IgD-negative memory B cell (primary cell): ENCODE data around the gene ZMYND11. TPM values are rescaled to one million over a fixed set of nuclear protein-coding genes. Genes with fewer than 3 reads are reported as not detected.

Source experiments
- H3K27ac Mint-ChIP-seq, 3 donors: one replicate each; pipeline ENCODE4 v1.8.0; 2020 to 2022; ENCODE audit warnings: mild to moderate bottlenecking in 3 of 3, mixed read lengths in 3 of 3, moderate library complexity in 1 of 3
- H3K27me3 Mint-ChIP-seq: one replicate; pipeline ENCODE4 v1.8.0; 2021; ENCODE audit warnings: mixed read lengths
- H3K36me3 Mint-ChIP-seq: one replicate; pipeline ENCODE4 v1.8.0; 2020; ENCODE audit warnings: mild to moderate bottlenecking, mixed read lengths
- H3K4me1 Mint-ChIP-seq, 3 donors: one replicate each; pipeline ENCODE4 v1.8.0; 2020 to 2022; ENCODE audit warnings: mixed read lengths in 3 of 3, mild to moderate bottlenecking in 1 of 3
- H3K4me3 Mint-ChIP-seq, 4 donors: one replicate each; pipeline ENCODE4 v1.8.0; 2020 to 2022; ENCODE audit warnings: mild to moderate bottlenecking in 4 of 4, mixed read lengths in 4 of 4, moderate library complexity in 3 of 4
- H3K9me3 Mint-ChIP-seq, 3 donors: one replicate each; pipeline ENCODE4 v1.8.0; 2020 to 2021; ENCODE audit warnings: mixed read lengths in 3 of 3, mild to moderate bottlenecking in 1 of 3
- polyA plus RNA-seq: library from polyadenylated mRNA; unstranded; fragments of 300-500 nt; fragmentation: Illumina TruSeq; gene quantifications from one replicate; pipeline ENCODE4 v1.2.3, GENCODE V29; 2021

Gene ZMYND11
- polyA plus RNA-seq, 1 donor from 2014 or later: 26.6 TPM

DNA sequence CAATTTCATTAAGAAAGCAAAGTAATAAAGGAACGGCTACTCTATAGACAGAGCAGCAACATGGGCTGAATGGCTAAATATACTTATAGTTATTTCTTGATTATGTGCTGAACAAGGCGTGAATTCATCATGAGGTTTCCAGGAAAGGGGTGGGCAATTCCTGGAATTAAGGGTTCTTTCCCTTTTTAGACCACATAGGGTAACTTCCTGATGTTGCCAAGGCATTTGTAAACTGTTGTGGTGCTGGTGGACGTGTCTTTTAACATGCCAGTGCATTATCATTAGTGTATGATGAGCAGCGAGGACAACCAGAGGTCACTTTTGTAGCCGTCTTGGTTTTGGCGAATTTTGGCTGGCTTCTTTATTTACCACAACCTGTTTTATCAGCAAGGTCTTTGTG is 28.5 kb upstream of the ZMYND11 start:
- no peaks in the 10 kb centered on the region for H3K36me3 Mint-ChIP-seq
- no peak overlapping the region for H3K27ac Mint-ChIP-seq
- H3K4me1 Mint-ChIP-seq: peaks cover 0 to 3% (median 0%) of the 10 kb centered on the region in 3 donors
- H3K27me3 Mint-ChIP-seq: no peaks in the 10 kb centered on the region
- no peak overlapping the region for H3K4me3 Mint-ChIP-seq
- peaks cover 0 to 3% (median 0%) of the 10 kb centered on the region in 3 donors for H3K9me3 Mint-ChIP-seq

DNA sequence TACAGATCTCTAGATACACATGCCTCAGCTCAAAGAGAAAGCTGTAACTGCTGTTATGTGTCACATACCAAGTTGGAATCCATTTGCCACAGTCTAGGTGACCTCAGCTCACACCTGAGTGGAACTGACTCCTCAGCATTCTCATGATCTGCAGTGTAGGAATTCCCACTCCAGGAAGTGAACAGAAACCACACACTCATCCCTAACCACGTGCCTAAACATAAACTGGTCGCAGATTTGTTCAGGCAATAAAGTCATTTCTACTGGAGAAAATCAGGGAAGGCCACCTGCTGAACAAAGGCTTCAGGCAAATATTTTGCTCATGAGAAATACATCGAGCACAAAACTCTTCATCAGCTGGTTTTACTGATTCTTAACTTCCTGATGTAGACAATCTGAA is 23.0 kb upstream of the ZMYND11 start:
- Mint-ChIP-seq H3K27me3 (peaks cover 7% of the 10 kb centered on the region), H3K27ac (no peak overlapping the region), H3K4me1 (peaks cover 0 to 3% (median 0%) of the 10 kb centered on the region in 3 donors), H3K4me3 (no peak overlapping the region), H3K9me3 (peaks cover 0 to 8% (median 5%) of the 10 kb centered on the region in 3 donors), H3K36me3 (peaks cover 3% of the 10 kb centered on the region)

DNA sequence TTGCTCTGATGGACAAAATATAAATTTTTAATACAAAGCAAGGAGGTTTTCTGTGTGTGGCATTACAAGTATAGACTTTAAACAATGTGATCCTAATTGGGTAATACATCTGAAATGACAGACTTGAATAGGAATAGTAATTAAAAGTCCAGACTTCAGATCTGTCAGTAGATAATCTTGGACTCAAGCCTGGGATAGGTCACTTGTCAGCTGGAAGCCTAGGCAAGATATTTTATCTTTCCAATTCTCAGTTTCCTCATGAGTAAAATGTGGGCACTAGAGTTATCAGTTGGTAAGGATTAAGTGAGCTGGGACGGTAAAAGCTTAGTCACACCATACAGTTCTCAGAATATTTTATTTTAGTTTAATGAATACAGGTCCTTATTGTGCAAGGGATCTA is 10.4 kb upstream of the ZMYND11 start:
- H3K9me3 Mint-ChIP-seq: peaks cover 0 to 6% (median 3%) of the 10 kb centered on the region in 3 donors
- H3K27ac Mint-ChIP-seq: no peak overlapping the region
- H3K27me3 Mint-ChIP-seq: peaks cover 18% of the 10 kb centered on the region
- H3K36me3 Mint-ChIP-seq: peaks cover 1% of the 10 kb centered on the region
- peaks cover 10 to 20% (median 13%) of the 10 kb centered on the region in 3 donors for H3K4me1 Mint-ChIP-seq
- H3K4me3 Mint-ChIP-seq: no peak overlapping the region

DNA sequence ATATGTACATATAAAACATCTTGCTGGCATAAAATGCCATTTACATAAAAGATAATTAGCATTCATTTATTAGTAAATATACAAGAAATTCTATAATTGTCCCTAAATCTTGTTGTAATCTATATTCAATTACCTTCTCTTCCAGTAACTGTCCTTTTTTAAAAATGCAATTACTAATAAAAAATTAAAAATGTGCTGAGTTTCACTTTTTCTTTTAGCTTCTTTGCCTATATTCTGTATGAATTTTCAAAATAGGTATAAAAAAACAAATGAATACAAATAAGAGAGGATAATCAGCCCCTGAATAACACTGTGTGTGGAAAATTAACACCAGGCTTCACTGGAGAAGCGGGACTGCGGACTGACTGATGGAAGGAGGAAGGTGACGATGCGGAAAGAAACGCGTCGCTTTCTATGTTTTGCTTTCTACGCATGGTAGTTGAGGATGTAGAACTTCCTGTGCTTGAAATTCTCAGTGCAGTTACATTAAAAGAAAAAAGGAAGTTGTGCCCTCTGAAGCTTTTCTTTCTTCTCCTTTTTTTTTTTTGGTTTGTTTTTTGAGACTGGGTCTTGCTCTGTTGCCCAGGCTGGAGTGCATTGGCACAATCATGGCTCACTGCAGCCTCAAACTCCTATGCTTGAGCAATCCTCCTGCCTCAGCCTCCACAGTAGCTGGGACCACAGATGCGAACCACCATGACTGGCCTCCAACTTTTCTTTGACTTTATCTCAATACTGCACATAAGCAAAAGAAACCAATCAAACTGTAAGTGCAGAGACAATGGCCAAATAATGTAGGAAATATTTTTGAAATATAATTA is 7.4 kb upstream of the ZMYND11 start:
- peak overlapping the region; percentile 44 to 85 (median 73) for H3K4me3 Mint-ChIP-seq
- peak overlapping the region; percentile 69 to 94 (median 86) for H3K27ac Mint-ChIP-seq
- peaks cover 0 to 5% (median 3%) of the 10 kb centered on the region in 3 donors for H3K9me3 Mint-ChIP-seq
- H3K4me1 Mint-ChIP-seq: peaks cover 9 to 23% (median 16%) of the 10 kb centered on the region in 3 donors
- H3K27me3 Mint-ChIP-seq: peaks cover 18% of the 10 kb centered on the region
- no peaks in the 10 kb centered on the region for H3K36me3 Mint-ChIP-seq

GRCh38 chr10:129810-130209 is 5.4 kb upstream of the ZMYND11 start:
- H3K9me3 Mint-ChIP-seq: peaks cover 0 to 2% (median 0%) of the 10 kb centered on the region in 3 donors
- H3K36me3 Mint-ChIP-seq: no peaks in the 10 kb centered on the region
- peak overlapping the region in 1 of 4 donors; percentile 20 for H3K4me3 Mint-ChIP-seq
- peaks cover 12% of the 10 kb centered on the region for H3K27me3 Mint-ChIP-seq
- H3K4me1 Mint-ChIP-seq: peaks cover 19 to 32% (median 21%) of the 10 kb centered on the region in 3 donors
- H3K27ac Mint-ChIP-seq: peak overlapping the region in 1 of 3 donors; percentile 4

DNA sequence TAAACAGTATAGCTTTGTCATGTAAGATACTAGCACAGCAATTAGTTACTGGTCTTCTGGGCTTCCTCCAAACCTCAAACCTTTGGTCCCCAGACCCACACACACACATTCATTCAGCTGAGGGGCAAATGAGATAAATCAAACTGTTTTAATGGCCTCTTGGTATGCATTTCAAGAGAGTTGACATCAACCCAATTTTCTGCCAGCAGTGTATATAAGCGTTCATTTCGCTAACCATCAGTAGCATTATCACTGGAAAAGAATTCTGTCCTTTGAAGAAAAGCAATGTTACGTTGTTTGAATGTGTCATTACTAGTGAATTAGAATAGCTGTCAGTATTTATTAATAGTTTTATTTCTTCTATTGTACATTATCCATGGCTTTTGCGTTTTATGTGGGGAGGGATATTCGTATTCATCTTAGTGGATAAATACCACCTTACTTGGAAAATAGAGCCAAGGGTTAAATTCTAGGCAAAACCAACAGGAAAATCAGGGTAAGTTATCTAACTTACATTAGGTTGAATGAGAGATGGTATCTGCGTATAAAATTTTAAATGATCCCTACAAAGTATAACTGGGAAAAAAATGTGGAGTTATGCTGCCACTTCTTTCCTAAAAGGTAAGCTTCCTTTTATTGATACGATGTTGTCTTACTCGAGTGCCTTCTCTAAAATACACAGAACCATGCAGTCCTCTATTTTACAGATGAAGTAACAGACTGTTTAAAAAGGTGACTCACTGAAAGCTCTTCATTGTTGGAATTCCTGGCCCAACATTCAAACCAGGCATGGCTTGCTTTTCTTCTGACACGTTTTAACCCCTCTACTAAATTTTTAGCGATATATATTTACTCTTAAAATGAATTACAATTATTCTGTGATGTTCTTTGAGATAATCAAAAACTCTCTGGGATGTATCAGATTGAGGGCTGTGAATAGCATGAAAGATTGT is 2.0 kb upstream of the ZMYND11 start:
- H3K9me3 Mint-ChIP-seq: no peaks in the 10 kb centered on the region
- H3K27ac Mint-ChIP-seq: peak overlapping the region; percentile 62 to 90 (median 84)
- no peaks in the 10 kb centered on the region for H3K36me3 Mint-ChIP-seq
- H3K4me1 Mint-ChIP-seq: peaks cover 18 to 25% (median 23%) of the 10 kb centered on the region in 3 donors
- peaks cover 5% of the 10 kb centered on the region for H3K27me3 Mint-ChIP-seq
- peak overlapping the region; percentile 86 to 97 (median 92) for H3K4me3 Mint-ChIP-seq

DNA sequence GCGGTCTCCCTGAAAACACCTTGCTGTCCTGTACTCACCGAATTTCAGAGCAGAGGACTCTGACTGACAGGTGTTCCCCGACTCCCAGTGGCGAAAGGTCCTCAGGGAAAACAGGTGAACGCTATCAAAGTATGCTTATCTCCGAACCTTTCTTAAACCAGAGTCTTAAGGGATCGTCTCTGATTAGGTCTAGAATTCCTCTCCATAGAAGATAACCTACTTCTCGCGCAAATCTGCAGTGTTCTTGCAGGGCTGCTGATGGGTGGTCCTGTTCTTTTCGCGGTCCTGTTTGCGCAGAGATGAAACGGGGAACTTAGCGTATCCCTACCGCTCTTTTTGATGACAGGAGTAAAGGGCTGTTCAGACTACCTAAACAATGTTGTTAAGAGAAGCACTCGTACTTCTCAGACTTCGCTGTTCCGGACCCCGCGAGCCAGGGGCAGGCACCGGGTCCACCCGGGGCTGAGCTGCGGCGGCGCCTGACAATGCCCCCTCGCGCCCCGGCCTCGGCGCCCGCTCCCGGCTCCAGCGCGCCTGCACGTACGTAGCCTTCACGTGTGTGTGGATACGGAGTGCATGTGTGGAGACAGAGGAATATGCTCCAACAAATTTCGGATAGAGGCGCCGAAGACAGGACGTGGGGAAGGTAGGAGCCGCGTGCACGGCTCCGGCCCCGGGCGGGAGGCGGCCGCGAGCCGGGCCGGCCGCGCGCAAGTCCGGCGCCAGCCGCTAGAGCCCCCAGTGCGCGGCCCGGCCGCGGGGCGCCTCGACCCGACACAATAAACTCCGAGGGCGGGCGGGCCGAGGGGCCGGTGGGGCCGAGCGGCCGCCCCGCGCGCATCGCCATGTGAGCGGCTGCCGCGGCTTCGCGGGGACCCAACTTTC is 766 bp upstream of the ZMYND11 start:
- Mint-ChIP-seq H3K36me3 (no peaks in the 10 kb centered on the region), H3K27ac (peak overlapping the region; percentile 62 to 90 (median 84)), H3K9me3 (no peaks in the 10 kb centered on the region), H3K4me1 (peaks cover 23 to 26% (median 24%) of the 10 kb centered on the region in 3 donors), H3K27me3 (peaks cover 5% of the 10 kb centered on the region), H3K4me3 (peak overlapping the region; percentile 86 to 97 (median 92))

DNA sequence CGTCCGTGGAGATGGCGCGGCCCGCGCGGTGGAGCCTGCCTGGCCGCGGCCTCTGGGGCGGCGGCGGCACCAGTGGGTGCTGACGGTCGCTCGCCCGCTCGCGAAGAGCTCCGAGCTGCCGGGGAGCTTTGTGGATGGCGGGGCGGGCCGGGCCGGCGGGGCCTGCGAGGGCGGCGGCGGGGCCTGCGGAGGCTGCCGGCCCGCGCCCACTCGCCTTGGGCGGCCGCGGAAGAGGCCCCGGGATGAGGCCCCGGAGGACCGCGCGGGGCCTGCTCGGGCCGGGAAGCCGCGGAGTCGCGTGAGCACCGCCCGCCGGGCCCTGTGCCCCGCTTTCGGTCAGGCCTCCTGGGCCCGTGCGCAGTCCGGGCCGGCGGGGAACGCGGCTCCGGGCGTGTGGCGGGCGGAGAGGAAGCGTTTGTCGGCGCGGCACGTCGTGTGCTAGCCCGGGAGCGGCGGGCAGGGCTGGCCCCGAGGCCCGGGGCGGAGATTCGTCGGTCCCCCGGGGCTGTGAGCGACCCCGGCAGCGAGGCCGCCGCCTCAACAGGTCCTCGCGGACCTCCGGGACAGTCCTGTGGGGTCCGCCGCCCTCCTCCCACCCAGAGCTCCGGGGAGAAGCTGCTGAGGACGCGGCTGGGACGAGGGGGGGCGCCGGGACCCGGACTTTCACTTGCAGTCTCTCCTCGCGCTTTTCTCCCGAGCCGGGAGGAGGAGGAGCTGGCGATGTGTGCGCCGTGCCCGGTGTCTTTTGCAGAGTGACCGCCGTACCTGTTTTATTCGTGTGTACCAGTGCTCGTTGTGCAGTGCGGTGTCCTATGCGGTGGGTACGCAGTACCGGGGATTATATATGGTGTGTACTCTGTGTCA is 578 bp downstream of the ZMYND11 start:
- Mint-ChIP-seq H3K4me1 (peaks cover 21 to 23% (median 23%) of the 10 kb centered on the region in 3 donors), H3K9me3 (no peaks in the 10 kb centered on the region), H3K27me3 (no peaks in the 10 kb centered on the region), H3K27ac (peak overlapping the region; percentile 60 to 96 (median 89)), H3K4me3 (peak overlapping the region; percentile 84 to 98 (median 92)), H3K36me3 (no peaks in the 10 kb centered on the region)

GRCh38 chr10:136465-136762 is 1.2 kb downstream of the ZMYND11 start:
- Mint-ChIP-seq H3K36me3 (no peaks in the 10 kb centered on the region), H3K27me3 (no peaks in the 10 kb centered on the region), H3K4me3 (peak overlapping the region; percentile 84 to 98 (median 92)), H3K27ac (peak overlapping the region; percentile 60 to 96 (median 89)), H3K9me3 (no peaks in the 10 kb centered on the region), H3K4me1 (peaks cover 23 to 25% (median 23%) of the 10 kb centered on the region in 3 donors)

DNA sequence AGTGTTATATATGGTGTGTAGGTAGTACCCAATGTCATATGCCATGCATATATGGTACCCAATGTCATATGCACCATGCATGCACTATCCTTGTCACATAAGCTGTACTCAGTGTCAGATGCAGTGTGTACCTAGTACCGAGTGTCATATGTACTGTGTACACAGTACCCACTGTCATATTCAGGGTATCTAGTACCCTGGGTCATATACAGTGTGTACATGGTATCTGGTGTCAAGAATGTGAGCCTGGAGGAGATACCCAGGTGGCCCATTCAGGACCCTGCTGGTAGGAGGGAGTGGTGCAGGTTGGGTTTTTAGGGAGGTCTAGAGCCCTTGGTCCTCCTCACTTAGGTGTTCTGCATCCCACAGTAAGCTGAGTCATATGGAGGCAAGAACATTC is 1.8 kb downstream of the ZMYND11 start:
- no peaks in the 10 kb centered on the region for H3K27me3 Mint-ChIP-seq
- H3K36me3 Mint-ChIP-seq: no peaks in the 10 kb centered on the region
- peak overlapping the region in 2 of 3 donors; percentile 60 to 96 for H3K27ac Mint-ChIP-seq
- peaks cover 23 to 28% (median 25%) of the 10 kb centered on the region in 3 donors for H3K4me1 Mint-ChIP-seq
- H3K4me3 Mint-ChIP-seq: peak overlapping the region in 3 of 4 donors; percentile 32 to 98 (median 84)
- H3K9me3 Mint-ChIP-seq: no peaks in the 10 kb centered on the region

DNA sequence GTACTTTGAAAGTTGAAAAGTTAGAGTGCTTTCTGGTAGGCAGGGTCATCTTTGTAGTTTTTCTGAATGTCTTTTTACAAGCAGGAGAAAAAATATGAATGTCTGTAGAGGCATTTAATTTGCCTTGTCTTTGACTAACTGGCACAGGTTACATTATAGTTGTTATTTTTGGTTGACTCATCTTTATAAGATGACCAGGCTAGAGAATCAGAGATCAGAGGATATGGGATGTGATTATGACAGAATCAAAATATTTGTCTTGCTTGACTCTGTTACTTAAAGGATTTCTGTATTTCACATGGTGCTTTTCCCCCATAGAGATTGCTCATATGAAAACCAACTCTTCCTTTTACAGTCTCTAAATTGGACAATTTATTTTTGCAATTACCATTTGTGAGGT is 2.4 kb downstream of the ZMYND11 start:
- Mint-ChIP-seq H3K36me3 (no peaks in the 10 kb centered on the region), H3K4me1 (peaks cover 23 to 30% (median 26%) of the 10 kb centered on the region in 3 donors), H3K9me3 (no peaks in the 10 kb centered on the region), H3K27me3 (no peaks in the 10 kb centered on the region), H3K27ac (peak overlapping the region in 1 of 3 donors; percentile 60), H3K4me3 (peak overlapping the region in 1 of 4 donors; percentile 84)

DNA sequence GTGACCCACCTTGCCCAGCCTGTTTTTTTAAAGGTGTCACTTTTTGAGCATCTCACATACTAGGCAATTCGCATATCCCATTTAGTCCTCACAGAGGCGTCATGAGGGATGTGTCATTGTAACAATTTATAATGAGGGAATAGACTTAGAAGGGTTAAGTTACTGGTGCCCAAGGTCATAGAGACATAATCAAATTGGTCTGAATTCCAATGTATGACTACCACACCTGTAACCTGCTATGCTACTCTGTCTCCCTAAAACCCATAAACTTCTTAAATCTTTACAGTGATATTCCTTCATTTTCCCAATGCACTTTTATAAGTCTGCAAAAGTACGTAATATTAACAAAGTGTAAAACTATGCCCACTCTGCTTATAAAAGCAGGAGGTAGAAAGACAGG is 7.1 kb downstream of the ZMYND11 start:
- Mint-ChIP-seq H3K4me1 (peaks cover 10 to 40% (median 24%) of the 10 kb centered on the region in 3 donors), H3K27ac (no peak overlapping the region), H3K9me3 (peaks cover 0 to 5% (median 0%) of the 10 kb centered on the region in 3 donors), H3K4me3 (no peak overlapping the region), H3K27me3 (no peaks in the 10 kb centered on the region), H3K36me3 (peaks cover 5% of the 10 kb centered on the region)

- no peak overlapping the region for H3K27ac Mint-ChIP-seq
- peaks cover 10 to 19% (median 18%) of the 10 kb centered on the region in 3 donors for H3K4me1 Mint-ChIP-seq
- H3K4me3 Mint-ChIP-seq: no peak overlapping the region
- H3K27me3 Mint-ChIP-seq: no peaks in the 10 kb centered on the region
- H3K36me3 Mint-ChIP-seq: peaks cover 9% of the 10 kb centered on the region
- H3K9me3 Mint-ChIP-seq: no peaks in the 10 kb centered on the region
Measured at GRCh38 chr10:152915-153314, 17.7 kb downstream of the ZMYND11 start.
